Measurements from ENCODE around the gene MS4A2.
"Not testable (repeated sequence)": the region's sequence is repeated elsewhere in the genome, so short reads cannot be mapped to it uniquely, and the experiment has no call there.

The MS4A2 gene

DNA sequence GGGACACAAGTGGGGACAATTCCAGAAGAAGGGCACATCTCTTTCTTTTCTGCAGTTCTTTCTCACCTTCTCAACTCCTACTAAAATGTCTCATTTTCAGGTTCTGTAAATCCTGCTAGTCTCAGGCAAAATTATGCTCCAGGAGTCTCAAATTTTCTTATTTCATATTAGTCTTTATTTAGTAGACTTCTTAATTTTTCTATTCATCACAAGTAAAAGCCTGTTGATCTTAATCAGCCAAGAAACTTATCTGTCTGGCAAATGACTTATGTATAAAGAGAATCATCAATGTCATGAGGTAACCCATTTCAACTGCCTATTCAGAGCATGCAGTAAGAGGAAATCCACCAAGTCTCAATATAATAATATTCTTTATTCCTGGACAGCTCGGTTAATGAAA is at the start of gene MS4A2:
Gene MS4A2, plus strand, starts transcription at position 301 of the 400 bp plus-strand sequence. CDS start 102 bp downstream, outside the sequence.
- DNase-seq: no peak

DNA sequence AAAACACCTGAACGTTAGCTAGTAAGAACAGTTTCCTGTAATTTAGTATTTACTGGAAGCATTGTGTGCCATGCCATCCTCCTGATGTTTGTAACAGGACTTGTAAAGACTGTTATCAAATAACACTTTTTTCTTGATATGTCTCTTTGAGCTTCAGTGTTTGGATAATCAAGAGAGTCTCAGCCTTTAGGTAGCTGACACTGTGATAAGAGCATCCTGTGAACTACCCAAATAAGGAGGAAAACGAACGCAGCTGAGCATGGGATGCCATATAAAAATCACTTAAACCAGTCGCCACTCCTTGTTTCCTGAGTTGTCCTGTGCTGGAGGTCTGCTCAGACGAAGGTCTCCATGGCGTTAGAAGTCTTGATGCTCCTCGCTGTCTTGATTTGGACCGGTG is 48.4 kb upstream of the MS4A2 start, which contains the start of gene OOSP2:
Gene OOSP2, plus strand, starts transcription at position 301 of the 400 bp plus-strand sequence. Its CDS starts 51 bp downstream, at position 352.
- no peak for DNase-seq

DNA sequence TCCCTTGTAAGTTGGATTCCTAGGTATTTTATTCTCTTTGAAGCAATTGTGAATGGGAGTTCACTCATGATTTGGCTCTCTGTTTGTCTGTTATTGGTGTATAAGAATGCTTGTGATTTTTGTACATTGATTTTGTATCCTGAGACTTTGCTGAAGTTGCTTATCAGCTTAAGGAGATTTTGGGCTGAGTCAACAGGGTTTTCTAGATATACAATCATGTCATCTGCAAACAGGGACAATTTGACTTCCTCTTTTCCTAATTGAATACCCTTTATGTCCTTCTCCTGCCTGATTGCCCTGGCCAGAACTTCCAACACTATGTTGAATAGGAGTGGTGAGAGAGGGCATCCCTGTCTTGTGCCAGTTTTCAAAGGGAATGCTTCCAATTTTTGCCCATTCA is 38.0 kb upstream of the MS4A2 start:
- not testable (repeated sequence) for DNase-seq

DNA sequence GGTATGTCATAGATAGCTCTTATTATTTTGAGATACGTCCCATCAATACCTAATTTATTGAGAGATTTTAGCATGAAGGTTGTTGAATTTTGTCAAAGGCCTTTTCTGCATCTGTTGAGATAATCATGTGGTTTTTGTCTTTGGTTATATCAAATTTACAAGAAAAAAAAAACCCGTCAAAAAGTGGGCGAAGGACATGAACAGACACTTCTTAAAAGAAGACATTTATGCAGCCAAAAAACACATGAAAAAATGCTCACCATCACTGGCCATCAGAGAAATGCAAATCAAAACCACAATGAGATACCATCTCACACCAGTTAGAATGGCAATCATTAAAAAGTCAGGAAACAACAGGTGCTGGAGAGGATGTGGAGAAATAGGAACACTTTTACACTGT is 37.6 kb upstream of the MS4A2 start:
- DNase-seq: not testable (repeated sequence)

DNA sequence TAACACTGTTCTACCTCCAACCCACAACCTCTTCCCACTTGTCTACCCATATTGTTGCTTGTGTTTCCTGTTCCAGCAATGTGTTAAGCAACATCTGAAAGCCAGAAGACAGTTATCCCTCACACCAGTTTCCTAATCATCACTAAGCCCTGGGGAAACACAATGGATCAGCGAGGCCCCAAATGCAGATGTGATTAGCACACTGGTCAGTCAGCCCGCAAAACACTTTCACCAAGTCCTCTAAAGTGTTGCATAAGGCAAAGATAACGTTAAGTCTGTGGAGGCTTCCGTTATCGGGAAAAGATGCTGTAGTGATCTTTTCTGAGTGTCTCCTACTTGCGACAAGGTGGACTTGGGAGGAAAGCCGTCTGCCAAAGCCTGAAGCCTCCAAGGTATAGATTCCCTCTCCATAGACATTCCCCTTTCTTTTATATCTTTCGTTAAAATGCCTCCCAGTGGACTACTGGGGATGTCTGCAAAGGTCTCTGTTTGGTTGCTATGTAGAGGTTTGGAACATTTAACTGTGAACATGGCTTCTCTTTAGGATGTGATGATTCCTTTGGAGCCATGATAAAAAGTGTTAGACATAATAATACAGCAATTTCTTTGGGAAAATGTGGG is 32.0 kb upstream of the MS4A2 start, which contains the start of gene MS4A3:
Gene MS4A3, plus strand, starts transcription at position 317 of the 621 bp plus-strand sequence. CDS start 4,496 bp downstream, outside the sequence.
- DNase-seq: no peak

DNA sequence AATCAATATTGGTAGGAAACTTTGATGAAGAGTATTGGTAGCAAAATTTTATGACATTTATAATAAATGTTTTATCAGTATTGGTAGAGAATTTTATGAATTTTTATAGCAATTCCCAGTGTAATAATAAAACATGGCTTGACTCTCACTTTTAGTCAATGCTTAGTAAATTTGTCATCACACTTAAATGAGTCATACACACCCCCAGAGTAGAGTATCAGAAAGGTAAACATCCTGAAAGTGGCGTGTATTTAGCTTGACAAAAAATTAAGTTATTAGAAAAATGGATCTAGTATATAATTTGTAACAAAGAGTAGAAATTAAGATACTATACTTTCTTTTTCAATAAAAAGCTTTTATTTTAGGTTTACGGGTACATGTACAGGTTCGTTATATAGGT is 29.4 kb upstream of the MS4A2 start:
- DNase-seq: no peak

DNA sequence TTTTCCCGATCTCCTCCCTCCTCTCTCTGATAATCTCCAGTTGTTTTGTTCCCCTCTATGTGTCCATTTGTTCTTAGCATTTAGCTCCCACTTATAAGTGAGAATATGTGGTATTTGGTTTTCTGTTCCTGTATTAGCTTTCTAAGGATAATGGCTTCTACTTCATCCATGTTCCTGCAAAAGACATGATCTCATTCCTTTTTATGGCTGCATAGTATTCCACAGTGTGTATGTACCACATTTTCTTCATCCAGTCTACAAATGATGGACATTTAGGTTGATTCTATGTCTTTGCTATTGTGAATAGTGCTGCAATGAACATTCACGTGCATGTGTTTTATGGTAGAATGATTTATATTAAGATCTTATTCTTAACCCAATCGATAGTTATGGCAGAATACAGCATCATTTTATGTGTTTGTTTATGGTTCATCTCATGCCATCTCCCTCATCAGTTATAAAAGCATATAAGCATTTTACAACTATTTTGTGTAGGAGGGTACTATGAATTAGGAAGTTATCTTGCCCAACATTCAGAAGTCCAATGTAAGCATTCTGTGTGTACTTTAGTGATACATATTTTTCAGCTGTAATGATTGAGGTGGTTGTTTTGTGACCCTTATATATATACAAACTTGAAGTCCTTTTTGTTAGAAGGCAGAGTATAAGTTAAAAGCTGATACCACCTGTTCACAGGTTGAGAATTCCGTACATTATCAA is 28.8 kb upstream of the MS4A2 start:
- no peak for DNase-seq

DNA sequence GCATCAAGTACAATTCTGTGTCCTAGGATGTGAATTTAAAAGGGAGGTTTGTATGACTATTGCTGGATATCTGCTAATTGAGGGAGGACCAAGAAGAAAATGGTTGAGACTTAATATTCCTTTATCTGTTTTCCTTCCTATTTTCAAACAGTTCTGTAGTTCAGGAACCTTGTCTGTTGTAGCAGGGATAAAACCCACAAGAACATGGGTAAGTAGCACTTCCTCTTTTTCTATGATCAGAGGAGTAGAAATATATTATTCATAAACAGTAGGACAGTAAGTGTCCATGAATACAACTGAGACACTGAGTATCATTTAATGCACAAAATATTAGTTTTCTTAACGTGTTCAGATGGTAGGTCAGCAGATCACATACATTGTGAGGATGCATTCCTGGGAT is 24.4 kb upstream of the MS4A2 start:
- DNase-seq: no peak

DNA sequence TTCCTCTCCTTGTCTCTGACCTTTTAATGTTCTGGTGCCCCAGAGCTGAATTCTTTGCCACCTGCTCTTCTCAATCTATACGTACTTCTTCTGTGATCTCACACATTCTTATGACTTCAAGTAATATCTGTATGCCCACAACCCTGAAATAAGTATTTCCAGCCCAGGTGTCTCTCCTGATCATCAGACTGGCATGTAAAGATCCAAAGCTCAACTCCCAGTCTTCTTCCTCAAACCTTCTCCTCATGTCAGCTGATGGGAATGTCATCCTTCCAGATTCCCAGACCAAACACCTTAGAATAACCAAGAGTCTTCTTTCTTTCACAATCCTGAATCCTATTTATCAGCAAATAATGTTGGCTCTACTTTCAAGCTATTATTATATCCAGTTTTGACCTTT is 22.7 kb upstream of the MS4A2 start:
- no peak for DNase-seq

DNA sequence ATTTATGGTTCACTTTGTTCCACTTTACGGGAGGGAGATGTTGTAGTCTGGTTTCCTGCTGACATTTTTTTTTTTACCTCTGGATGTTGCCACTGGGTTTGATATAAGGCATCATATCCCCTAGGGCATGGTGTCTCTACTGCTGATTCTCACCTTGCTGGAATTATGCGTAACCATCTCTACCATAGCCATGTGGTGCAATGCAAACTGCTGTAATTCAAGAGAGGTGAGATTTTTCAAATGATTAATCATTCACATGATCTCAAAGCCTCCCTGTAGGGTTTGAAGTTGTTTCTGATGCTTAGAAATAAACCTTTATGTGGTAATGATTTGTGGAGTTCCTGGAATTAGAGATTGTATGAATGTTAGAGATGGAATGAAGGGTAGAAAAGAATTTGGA is 19.0 kb upstream of the MS4A2 start:
- no peak for DNase-seq

DNA sequence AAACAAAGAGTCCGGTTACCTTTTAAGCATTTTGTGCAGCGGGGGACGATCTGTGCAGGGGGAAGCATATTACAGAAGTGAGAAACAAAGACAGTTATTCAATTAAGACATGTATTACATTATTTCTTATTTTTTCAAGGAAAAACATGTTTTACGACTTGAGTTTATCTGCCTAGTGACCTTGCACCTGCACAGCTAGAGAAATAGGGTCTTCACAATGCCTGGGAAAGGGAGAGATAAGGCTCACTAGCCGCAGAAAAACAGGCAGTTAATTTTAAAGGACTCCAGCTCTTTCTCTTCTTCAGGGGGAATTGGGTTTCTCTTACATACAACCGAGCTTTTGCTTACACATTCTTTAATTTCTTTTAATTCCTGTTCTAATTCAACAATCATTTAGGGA is 16.8 kb upstream of the MS4A2 start:
- not testable (repeated sequence) for DNase-seq

DNA sequence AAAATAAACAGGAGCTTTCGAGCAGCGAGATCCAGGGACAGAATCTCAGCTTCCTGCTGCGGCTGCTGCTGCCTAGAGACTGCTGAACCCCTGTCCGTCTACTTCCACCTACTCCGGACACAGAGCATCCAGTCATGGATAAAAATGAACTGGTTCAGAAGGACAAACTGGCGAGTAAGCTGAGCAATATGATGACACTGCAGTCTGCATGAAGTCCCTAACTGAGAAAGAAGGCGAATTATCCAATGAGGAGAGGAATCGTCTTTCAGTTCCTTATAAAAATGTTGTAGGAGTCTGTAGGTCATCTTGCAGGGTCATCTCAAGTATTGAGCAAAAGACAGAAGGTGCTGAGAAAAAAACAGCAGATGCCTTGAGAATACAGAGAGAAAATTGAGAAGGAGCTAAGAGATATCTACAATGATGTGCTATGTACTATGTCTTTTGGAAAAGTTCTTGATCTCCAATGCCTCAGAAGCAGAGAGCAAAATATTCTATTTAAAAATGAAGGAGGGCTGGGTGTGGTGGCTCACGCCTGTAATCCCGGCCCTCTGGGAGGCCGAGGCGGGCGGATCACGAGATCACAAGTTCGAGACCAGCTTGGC is 11.1 kb upstream of the MS4A2 start:
- no peak for DNase-seq

DNA sequence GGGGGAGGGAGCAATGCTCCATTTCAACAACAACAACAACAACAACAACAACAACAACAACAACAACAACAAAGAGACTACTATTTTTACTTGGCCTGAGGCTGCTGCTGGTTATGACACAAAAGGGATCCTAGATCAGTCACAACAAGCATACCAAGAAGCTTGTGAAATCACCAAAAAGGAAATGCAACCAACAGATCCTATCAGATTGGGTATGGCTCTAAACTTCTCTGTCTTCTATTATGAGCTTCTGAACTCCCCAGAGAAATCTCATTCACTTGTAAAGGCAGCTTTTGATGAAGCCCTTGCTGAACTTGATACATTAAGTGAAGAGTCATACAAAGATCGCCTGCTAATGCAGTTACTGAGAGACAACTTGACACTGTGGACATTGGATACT is 10.5 kb upstream of the MS4A2 start:
- no peak for DNase-seq

DNA sequence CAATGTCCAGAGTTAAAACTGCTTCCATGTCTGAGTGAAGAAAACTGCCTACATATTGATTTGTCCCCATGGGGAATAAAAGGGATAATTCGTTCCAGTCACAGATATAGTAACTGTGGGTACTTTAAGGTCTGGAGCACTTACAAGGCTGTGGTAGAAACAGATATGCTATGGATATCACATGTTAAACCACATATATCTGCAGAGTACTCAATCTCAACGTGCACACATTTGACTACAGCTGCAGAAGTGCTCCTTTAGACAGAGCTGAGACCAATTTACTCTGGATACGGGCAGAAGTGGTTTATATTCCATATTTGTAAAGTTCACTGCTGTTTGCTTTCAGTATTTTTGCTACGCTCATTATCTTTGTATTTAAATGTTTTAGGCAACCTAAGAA is 9.7 kb upstream of the MS4A2 start:
- no peak for DNase-seq

DNA sequence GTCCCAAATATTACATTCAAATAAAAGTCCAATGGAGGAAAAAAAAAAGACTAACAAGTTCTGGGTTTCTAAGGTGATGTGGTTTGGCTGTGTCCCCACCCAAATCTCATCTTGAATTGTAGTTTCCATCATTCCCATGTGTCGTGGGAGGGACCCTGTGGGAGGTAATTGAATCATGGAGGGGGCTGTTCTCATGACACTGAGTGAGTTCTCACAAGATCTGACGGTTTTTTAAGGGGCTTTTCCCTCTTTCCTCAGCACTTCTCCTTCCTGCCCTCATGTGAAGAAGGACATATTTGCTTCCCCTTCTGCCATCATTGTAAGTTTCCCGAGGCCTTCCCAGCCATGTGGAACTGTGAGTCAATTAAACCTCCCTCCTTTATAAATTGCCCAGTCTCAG is 7.9 kb upstream of the MS4A2 start:
- no peak for DNase-seq

DNA sequence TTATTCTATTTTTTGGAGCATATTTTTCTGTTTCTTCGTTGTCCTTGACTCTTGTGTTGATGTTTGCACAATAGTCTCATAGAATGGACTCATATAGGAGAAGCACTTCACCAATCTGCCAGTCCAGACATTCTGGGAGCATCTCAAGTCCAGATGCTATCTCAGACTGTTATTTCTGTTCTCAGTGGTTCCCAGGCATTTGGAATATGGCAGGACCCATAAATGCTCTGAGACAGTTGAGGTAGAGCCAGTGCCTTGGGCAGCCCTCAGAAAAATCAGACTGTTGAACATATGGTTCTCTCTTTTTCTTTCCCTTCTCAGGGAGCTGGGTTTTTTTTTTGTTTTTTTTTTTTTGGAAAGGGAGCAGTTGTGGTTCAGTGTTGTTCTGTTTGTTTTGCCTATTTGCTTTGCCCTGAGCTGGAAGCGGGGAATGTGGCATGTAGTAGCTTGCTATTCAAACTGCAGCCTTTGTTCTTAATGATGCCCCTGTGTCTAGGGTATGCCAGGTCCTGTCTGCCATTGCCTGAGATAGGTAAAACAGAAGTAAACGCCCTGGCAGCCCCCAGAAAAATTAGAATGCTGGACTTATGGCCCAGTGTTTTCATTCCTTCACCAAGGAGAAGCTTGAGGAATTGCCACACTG is 3.7 kb upstream of the MS4A2 start:
- no peak for DNase-seq

DNA sequence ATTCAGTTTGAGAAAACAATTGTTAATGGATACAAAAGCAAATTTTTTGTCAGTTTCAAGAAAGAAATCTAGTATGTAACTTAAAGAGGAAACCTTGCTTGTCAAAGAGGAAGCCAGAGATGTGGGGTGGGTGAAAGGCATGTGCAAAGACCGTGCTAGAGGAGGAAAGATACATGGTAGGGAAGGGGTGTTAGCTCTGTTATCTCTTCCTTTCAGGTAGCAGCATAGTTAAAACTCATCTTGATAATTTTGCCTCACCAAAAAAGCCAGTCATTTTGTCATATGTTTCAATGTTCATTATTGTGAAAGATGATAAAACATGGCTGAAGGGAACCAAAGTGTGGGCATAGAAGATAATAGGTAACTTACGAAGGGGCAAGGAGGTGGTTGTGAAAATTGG is 2.6 kb upstream of the MS4A2 start:
- no peak for DNase-seq

DNA sequence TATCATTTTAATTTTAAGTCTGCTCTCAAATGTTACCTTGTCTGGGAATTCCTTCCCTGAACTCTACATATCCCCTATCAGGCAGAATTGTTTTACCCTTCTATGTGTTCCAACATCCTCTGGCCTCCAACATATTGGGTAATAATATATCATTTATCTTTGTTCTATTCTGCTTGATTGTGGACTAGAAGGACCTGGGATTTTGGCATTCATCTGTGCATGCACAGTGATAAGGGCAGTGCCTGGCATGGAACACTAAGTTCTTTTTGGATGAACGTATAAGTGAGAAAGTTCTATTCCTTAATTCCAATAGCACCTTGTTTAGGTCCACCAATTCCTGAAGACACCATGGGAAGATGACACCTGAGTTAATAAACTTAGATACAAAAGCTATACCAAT is 1.2 kb upstream of the MS4A2 start:
- DNase-seq: no peak

DNA sequence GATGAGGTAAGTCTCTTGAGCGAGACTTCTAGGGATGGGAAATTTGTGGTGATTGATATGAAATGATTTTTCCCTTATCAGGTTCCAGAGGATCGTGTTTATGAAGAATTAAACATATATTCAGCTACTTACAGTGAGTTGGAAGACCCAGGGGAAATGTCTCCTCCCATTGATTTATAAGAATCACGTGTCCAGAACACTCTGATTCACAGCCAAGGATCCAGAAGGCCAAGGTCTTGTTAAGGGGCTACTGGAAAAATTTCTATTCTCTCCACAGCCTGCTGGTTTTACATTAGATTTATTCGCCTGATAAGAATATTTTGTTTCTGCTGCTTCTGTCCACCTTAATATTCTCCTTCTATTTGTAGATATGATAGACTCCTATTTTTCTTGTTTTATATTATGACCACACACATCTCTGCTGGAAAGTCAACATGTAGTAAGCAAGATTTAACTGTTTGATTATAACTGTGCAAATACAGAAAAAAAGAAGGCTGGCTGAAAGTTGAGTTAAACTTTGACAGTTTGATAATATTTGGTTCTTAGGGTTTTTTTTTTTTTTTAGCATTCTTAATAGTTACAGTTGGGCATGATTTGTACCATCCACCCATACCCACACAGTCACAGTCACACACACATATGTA is 7.1 kb downstream of the MS4A2 start:
- no peak for DNase-seq

DNA sequence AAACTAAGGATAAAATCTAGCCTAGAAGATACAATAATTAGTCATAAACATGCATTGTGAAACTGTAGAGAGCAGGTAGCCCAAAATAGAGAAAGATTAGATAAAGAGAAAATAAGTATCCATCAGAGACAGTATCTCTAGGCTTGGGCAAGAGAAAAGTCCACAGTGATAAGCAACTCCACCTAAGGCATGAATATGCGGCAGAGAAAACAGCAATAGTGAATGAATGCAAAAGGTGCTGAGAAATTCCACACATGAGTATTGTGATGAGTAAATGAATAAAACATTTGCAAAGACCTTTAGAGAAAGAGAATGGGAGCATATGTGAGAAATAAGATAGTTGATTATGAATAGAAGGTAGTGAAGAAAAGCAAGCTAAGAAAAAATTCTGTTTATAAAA is 8.7 kb downstream of the MS4A2 start:
- DNase-seq: no peak

DNA sequence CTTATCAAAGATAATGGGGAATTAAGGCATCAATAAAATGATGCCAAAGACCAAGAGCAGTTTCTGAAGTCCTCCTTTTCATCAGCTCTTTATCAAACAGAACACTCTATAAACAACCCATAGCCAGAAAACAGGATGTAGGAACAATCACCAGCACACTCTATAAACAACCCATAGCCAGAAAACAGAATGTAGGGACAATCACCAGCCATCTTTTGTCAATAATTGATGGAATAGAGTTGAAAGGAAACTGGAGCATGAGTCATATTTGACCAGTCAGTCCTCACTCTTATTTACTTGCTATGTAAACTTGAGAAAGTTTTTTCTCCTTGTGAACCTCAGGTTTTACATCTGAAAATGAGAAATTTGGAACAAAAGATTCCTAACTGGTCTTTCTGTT is 10.0 kb downstream of the MS4A2 start:
- DNase-seq: no peak

DNA sequence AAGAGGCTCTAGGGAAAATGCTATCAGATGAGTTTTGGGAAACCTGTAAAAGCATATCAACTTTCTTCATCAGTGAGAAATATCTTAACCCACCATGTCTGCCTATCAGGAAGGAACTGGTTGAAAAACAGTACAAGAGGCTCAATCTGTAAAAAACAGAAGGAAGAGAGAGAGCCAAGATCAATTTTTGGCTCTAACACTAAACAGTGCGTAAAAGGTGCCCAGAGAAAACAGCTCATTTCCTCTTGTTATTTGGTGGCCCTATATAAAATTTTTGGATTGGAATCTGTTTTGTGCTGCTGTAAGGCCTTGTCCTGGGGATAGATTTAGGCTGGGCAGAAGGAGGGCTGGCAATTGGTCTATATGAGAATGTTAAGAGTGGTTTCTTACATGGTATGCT is 12.1 kb downstream of the MS4A2 start:
- no peak for DNase-seq

DNA sequence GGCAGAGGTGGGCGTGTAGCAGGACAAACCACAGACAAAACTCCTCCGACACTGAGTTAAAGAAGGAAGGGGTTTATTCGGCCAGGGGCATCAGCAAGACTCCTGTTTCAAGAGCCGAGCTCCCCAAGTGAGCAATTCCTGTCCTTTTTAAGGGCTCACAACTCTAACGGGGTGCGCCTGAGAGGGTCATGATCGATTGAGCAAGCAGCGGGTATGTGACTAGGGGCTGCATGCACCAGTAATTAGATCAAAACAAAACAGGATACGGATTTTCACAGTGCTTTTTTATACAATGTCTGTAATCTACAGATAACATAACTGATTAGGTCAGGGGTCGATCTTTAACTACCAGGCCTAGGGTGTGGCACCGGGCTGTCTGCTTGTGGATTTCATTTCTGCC is 12.9 kb downstream of the MS4A2 start:
- not testable (repeated sequence) for DNase-seq
